ENCODE measurements around the gene CASP10. TPM values are rescaled to one million over a fixed set of nuclear protein-coding genes. Genes with fewer than 3 reads are reported as not detected.

CASP10 gene
- total and polyA plus RNA-seq, 2 of the 13 experiments (the other 11 are each of a cell fraction or from before 2014, with no cell fraction given): 22.2 to 23.8 TPM

DNA sequence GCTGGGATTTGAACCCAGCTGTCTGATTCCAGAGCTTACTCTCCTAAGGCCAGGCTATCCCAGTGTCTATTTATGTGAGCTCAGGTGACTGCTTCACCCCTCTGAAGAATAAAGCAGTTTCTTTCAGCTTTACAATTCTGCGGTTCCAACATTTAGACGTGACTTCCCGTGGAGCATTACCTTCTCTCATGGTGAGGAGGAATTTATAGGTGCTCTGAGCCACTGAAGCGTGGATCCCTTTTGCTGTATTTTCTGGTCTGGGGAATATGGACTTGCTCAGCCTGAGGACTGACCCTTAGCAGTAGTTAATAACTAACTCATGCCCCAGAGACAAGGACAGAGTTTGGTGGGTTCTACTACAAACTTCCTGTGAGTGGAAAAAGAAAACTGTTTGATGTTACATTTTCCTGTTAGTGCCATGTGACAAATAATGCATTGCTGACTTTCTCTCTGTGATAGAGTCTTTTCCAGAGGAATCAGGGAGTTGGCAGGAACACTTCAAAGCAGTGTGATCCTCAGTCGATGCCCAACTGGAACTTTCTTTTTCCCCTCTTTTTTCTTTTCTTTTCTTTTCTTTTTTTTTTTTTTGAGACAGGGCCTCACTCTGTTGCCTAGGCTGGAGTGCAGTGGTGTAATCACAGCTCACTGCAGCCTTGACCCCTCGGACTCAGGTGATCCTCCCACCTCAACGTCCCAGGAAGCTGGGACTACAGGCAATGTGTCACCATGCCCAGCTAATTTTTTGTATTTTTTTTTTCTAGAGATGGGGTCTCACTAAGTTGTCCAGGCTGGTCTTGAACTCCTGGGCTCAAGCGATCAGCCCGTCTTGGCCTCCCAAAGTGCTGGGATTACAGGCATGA, 21.9 kb downstream of the CASP10 start (continued):
- TF ChIP-seq ZBTB20 (CRISPR knock-in tag; IDR thresholded peaks at IDR 0.05; ENCODE audit: borderline replicate concordance, low read depth) (no peak), ATF1 (CRISPR knock-in tag; IDR thresholded peaks at IDR 0.05) (peak; percentile 13; the same call in 1 of the 2 replicates), SOX13 (IDR thresholded peaks at IDR 0.05) (no peak), SOX13 (CRISPR knock-in tag; conservative IDR thresholded peaks at IDR 0.05 in 1 of 2, IDR thresholded peaks at IDR 0.05 in 1 of 2) (peak; percentile 54 to 66; a peak in 2 of 4 replicates), ZMYM2 (CRISPR knock-in tag; IDR thresholded peaks at IDR 0.05) (peak; percentile 92), KLF9 (CRISPR knock-in tag; IDR thresholded peaks at IDR 0.05; ENCODE audit: low read depth) (peak; percentile 42; the same call in 1 of the 2 replicates), RFX5 (IDR thresholded peaks at IDR 0.05; ENCODE audit: low read depth, low read length) (peak; percentile 18; the same call in 1 of the 2 replicates)
- TF ChIP-seq, protein P1, sequence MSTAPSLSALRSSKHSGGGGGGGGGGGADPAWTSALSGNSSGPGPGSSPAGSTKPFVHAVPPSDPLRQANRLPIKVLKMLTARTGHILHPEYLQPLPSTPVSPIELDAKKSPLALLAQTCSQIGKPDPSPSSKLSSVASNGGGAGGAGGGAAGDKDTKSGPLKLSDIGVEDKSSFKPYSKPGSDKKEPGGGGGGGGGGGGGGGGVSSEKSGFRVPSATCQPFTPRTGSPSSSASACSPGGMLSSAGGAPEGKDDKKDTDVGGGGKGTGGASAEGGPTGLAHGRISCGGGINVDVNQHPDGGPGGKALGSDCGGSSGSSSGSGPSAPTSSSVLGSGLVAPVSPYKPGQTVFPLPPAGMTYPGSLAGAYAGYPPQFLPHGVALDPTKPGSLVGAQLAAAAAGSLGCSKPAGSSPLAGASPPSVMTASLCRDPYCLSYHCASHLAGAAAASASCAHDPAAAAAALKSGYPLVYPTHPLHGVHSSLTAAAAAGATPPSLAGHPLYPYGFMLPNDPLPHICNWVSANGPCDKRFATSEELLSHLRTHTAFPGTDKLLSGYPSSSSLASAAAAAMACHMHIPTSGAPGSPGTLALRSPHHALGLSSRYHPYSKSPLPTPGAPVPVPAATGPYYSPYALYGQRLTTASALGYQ (CRISPR knock-in tag; IDR thresholded peaks at IDR 0.05): peak; percentile 89
- TF ChIP-seq, protein P2, sequence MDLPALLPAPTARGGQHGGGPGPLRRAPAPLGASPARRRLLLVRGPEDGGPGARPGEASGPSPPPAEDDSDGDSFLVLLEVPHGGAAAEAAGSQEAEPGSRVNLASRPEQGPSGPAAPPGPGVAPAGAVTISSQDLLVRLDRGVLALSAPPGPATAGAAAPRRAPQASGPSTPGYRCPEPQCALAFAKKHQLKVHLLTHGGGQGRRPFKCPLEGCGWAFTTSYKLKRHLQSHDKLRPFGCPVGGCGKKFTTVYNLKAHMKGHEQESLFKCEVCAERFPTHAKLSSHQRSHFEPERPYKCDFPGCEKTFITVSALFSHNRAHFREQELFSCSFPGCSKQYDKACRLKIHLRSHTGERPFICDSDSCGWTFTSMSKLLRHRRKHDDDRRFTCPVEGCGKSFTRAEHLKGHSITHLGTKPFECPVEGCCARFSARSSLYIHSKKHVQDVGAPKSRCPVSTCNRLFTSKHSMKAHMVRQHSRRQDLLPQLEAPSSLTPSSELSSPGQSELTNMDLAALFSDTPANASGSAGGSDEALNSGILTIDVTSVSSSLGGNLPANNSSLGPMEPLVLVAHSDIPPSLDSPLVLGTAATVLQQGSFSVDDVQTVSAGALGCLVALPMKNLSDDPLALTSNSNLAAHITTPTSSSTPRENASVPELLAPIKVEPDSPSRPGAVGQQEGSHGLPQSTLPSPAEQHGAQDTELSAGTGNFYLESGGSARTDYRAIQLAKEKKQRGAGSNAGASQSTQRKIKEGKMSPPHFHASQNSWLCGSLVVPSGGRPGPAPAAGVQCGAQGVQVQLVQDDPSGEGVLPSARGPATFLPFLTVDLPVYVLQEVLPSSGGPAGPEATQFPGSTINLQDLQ (CRISPR knock-in tag; IDR thresholded peaks at IDR 0.05): 0 out of 2 replicates have a peak, but pooled peaks have one; percentile 51
- TF ChIP-seq, protein P3, sequence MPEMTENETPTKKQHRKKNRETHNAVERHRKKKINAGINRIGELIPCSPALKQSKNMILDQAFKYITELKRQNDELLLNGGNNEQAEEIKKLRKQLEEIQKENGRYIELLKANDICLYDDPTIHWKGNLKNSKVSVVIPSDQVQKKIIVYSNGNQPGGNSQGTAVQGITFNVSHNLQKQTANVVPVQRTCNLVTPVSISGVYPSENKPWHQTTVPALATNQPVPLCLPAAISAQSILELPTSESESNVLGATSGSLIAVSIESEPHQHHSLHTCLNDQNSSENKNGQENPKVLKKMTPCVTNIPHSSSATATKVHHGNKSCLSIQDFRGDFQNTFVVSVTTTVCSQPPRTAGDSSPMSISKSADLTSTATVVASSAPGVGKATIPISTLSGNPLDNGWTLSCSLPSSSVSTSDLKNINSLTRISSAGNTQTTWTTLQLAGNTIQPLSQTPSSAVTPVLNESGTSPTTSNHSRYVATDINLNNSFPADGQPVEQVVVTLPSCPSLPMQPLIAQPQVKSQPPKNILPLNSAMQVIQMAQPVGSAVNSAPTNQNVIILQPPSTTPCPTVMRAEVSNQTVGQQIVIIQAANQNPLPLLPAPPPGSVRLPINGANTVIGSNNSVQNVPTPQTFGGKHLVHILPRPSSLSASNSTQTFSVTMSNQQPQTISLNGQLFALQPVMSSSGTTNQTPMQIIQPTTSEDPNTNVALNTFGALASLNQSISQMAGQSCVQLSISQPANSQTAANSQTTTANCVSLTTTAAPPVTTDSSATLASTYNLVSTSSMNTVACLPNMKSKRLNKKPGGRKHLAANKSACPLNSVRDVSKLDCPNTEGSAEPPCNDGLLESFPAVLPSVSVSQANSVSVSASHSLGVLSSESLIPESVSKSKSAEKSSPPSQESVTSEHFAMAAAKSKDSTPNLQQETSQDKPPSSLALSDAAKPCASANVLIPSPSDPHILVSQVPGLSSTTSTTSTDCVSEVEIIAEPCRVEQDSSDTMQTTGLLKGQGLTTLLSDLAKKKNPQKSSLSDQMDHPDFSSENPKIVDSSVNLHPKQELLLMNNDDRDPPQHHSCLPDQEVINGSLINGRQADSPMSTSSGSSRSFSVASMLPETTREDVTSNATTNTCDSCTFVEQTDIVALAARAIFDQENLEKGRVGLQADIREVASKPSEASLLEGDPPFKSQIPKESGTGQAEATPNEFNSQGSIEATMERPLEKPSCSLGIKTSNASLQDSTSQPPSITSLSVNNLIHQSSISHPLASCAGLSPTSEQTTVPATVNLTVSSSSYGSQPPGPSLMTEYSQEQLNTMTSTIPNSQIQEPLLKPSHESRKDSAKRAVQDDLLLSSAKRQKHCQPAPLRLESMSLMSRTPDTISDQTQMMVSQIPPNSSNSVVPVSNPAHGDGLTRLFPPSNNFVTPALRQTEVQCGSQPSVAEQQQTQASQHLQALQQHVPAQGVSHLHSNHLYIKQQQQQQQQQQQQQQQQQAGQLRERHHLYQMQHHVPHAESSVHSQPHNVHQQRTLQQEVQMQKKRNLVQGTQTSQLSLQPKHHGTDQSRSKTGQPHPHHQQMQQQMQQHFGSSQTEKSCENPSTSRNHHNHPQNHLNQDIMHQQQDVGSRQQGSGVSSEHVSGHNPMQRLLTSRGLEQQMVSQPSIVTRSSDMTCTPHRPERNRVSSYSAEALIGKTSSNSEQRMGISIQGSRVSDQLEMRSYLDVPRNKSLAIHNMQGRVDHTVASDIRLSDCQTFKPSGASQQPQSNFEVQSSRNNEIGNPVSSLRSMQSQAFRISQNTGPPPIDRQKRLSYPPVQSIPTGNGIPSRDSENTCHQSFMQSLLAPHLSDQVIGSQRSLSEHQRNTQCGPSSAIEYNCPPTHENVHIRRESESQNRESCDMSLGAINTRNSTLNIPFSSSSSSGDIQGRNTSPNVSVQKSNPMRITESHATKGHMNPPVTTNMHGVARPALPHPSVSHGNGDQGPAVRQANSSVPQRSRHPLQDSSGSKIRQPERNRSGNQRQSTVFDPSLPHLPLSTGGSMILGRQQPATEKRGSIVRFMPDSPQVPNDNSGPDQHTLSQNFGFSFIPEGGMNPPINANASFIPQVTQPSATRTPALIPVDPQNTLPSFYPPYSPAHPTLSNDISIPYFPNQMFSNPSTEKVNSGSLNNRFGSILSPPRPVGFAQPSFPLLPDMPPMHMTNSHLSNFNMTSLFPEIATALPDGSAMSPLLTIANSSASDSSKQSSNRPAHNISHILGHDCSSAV (CRISPR knock-in tag; IDR thresholded peaks at IDR 0.05; ENCODE audit: borderline replicate concordance): no peak
- TF ChIP-seq, protein P4, sequence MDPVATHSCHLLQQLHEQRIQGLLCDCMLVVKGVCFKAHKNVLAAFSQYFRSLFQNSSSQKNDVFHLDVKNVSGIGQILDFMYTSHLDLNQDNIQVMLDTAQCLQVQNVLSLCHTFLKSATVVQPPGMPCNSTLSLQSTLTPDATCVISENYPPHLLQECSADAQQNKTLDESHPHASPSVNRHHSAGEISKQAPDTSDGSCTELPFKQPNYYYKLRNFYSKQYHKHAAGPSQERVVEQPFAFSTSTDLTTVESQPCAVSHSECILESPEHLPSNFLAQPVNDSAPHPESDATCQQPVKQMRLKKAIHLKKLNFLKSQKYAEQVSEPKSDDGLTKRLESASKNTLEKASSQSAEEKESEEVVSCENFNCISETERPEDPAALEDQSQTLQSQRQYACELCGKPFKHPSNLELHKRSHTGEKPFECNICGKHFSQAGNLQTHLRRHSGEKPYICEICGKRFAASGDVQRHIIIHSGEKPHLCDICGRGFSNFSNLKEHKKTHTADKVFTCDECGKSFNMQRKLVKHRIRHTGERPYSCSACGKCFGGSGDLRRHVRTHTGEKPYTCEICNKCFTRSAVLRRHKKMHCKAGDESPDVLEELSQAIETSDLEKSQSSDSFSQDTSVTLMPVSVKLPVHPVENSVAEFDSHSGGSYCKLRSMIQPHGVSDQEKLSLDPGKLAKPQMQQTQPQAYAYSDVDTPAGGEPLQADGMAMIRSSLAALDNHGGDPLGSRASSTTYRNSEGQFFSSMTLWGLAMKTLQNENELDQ (CRISPR knock-in tag; IDR thresholded peaks at IDR 0.05; ENCODE audit: borderline replicate concordance): no peak

Data from HepG2 (cell line).